ENCODE results near the gene IFIT2. TPM values are rescaled to one million over a fixed set of nuclear protein-coding genes. Genes with fewer than 3 reads are reported as not detected.

The IFIT2 gene
- total and polyA plus RNA-seq, 2 experiments from 2014 or later = 0.10 TPM; not detected in 1

- TF ChIP-seq ZNF462 (CRISPR knock-in tag; IDR thresholded peaks at IDR 0.05) = no peak
- no peak for TF ChIP-seq ZNF114 (CRISPR knock-in tag; IDR thresholded peaks at IDR 0.05)
Observed at GRCh38 chr10:89263531-89263930, 38.3 kb upstream of the IFIT2 start (continued).

GRCh38 chr10:89266721-89267453, 35.0 kb upstream of the IFIT2 start:
- ATAC-seq = no peak
- H2AFZ ChIP-seq = no peak overlapping the region; the same call in 1 of the 2 replicates

More at GRCh38 chr10:89266721-89267453, 35.0 kb upstream of the IFIT2 start:
- no peak for DNase-seq (ENCODE audit: low spot score)
- Mint-ChIP-seq H3K4me1 (peaks cover 4% of the 10 kb centered on the region), H3K9me3 (peaks cover 13% of the 10 kb centered on the region), H3K27ac (no peak overlapping the region), H3K27me3 (ENCODE audit: insufficient read depth, low read depth, poor library complexity) (peaks cover 4% of the 10 kb centered on the region), H3K4me3 (no peak overlapping the region), H3K36me3 (ENCODE audit: low read depth) (peaks cover 3% of the 10 kb centered on the region; the same call in 1 of the 3 replicates)
- H3K4me2 ChIP-seq = no peak overlapping the region
- TF ChIP-seq STAT1 (IDR thresholded peaks at IDR 0.05; ENCODE audit: unreplicated experiment) (no peak), ZNF114 (CRISPR knock-in tag; IDR thresholded peaks at IDR 0.05) (no peak), EZH2 (IDR thresholded peaks at IDR 0.05; ENCODE audit: low read depth, unreplicated experiment) (no peak), EZH2phosphoT487 (IDR thresholded peaks at IDR 0.05; ENCODE audit: unreplicated experiment) (no peak), ETS1 (IDR thresholded peaks at IDR 0.05) (no peak), NANOG (IDR thresholded peaks at IDR 0.05; ENCODE audit: borderline replicate concordance) (no peak)
- TF ChIP-seq, protein P1, sequence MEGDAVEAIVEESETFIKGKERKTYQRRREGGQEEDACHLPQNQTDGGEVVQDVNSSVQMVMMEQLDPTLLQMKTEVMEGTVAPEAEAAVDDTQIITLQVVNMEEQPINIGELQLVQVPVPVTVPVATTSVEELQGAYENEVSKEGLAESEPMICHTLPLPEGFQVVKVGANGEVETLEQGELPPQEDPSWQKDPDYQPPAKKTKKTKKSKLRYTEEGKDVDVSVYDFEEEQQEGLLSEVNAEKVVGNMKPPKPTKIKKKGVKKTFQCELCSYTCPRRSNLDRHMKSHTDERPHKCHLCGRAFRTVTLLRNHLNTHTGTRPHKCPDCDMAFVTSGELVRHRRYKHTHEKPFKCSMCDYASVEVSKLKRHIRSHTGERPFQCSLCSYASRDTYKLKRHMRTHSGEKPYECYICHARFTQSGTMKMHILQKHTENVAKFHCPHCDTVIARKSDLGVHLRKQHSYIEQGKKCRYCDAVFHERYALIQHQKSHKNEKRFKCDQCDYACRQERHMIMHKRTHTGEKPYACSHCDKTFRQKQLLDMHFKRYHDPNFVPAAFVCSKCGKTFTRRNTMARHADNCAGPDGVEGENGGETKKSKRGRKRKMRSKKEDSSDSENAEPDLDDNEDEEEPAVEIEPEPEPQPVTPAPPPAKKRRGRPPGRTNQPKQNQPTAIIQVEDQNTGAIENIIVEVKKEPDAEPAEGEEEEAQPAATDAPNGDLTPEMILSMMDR (conservative IDR thresholded peaks at IDR 0.05; ENCODE audit: low read depth in 2 of 2) = no peak
- H3K4me3 ChIP-seq = no peak overlapping the region
- H3K9me2 ChIP-seq (ENCODE audit: insufficient read depth) = 0 out of 2 replicates have a peak, but pooled peaks cover 3% of the 10 kb centered on the region
- H3K36me3 ChIP-seq (ENCODE audit: insufficient read depth) = no peaks in the 10 kb centered on the region
- H3K27me3 ChIP-seq (ENCODE audit: insufficient read depth) = no peaks in the 10 kb centered on the region
- no peaks in the 10 kb centered on the region for H3K79me2 ChIP-seq (replicated peaks; ENCODE audit: insufficient read depth)
- no peak overlapping the region for H3K27ac ChIP-seq (ENCODE audit: low read depth)
- no peaks in the 10 kb centered on the region for H4K20me1 ChIP-seq (replicated peaks; ENCODE audit: insufficient read depth)
- H3K4me1 ChIP-seq (ENCODE audit: insufficient read depth) = no peaks in the 10 kb centered on the region
- H3F3A ChIP-seq (replicated peaks; ENCODE audit: low read depth) = no peaks in the 10 kb centered on the region

Data from GM23338 (cell line).